ENCODE data around the gene PPFIA3. TPM values are rescaled to one million over a fixed set of nuclear protein-coding genes. Genes with fewer than 3 reads are reported as not detected.

Gene PPFIA3
- total RNA-seq, 1 experiment from 2014 or later: 19.1 TPM

DNA sequence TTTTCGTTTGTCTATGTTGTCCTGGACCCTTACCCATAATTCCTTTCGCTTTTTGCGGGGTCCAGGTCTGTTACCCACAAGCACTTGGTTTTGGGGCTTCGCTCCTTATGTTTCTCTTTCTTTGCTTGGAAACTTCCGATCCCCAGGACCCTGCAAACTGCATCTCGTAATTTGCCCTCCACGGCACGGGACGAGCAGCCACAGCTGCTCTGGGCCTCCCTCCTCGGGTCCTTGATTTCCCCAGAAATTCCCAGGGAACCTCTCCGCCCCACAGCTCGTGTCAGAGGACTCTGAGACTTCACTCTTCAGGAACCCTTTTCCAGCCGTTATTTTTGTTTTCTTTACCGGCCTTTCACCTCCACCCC lies 33.5 kb upstream of the PPFIA3 start:
- H3K79me2 ChIP-seq (ENCODE audit: insufficient read depth, low read length): peaks cover 30% of the 10 kb centered on the region
- peak overlapping the region; percentile 88; the same call in 1 of the 2 replicates for H3K14ac ChIP-seq (ENCODE audit: insufficient read depth, low read length)
- H3K4me2 ChIP-seq (ENCODE audit: insufficient read depth, insufficient read length, low read length): peak overlapping the region; percentile 90
- peaks cover 3% of the 10 kb centered on the region in 2 experiments; a peak in 3 of 5 replicates for H3K9me3 Mint-ChIP-seq
- H3K27me3 Mint-ChIP-seq (ENCODE audit: low read depth): peaks cover 14% of the 10 kb centered on the region
- no peak overlapping the region for H4K91ac ChIP-seq (ENCODE audit: insufficient read length, low read depth, low read length)
- peak overlapping the region; percentile 95 to 98 for H3K4me3 Mint-ChIP-seq
- H4K20me1 ChIP-seq (ENCODE audit: control insufficient read depth, insufficient read depth, insufficient read length): no peaks in the 10 kb centered on the region
- H3K18ac ChIP-seq (ENCODE audit: insufficient read length, low read depth, low read length): peak overlapping the region; percentile 80
- peaks cover 12 to 20% of the 10 kb centered on the region in 2 experiments for H3K4me1 Mint-ChIP-seq
- no peak overlapping the region for H2BK15ac ChIP-seq (ENCODE audit: low read depth, low read length)
- no peak overlapping the region for H2AK5ac ChIP-seq (ENCODE audit: insufficient read length, low read length)
- peaks cover 7% of the 10 kb centered on the region for H3K23me2 ChIP-seq (ENCODE audit: insufficient read length, low read depth, low read length, poor library complexity, severe bottlenecking)
- TF ChIP-seq CTCF (conservative IDR thresholded peaks at IDR 0.05): no peak
- no peak overlapping the region for H2BK20ac ChIP-seq (ENCODE audit: low read depth, low read length, poor library complexity, severe bottlenecking)
- H3K23ac ChIP-seq (ENCODE audit: insufficient read length, low read depth, low read length): no peak overlapping the region
- H2BK12ac ChIP-seq (ENCODE audit: insufficient read length, low read depth, low read length): no peak overlapping the region
- peaks cover 6% of the 10 kb centered on the region for H3K79me1 ChIP-seq (ENCODE audit: insufficient read depth, low read depth, low read length, poor library complexity, severe bottlenecking)
- no peak overlapping the region for H4K8ac ChIP-seq (replicated peaks; ENCODE audit: insufficient read length, low read depth, low read length)
- peaks cover 2% of the 10 kb centered on the region; the same call in 1 of the 2 replicates for H3K4me1 ChIP-seq (ENCODE audit: insufficient read depth, low read length)
- peak overlapping the region; percentile 89 for H3K9ac ChIP-seq (ENCODE audit: extremely low read depth, insufficient read length, low read length)
- no peak for DNase-seq
- H3K4ac ChIP-seq (ENCODE audit: low read depth, low read length): no peak overlapping the region; the same call in 1 of the 2 replicates
- no peak overlapping the region for H3K56ac ChIP-seq (ENCODE audit: insufficient read length, low read depth, low read length)
- H3T11ph ChIP-seq (ENCODE audit: low read length): no peak overlapping the region
- no CpG with 5 or more reads among the region's 14 CpGs for WGBS (ENCODE audit: extremely low coverage, insufficient read length, low lambda C conversion rate)
- no peak overlapping the region for H2AFZ ChIP-seq (ENCODE audit: low read length)
- H2BK120ac ChIP-seq (ENCODE audit: low read depth, low read length, poor library complexity, severe bottlenecking): no peak overlapping the region
- H4K5ac ChIP-seq (ENCODE audit: insufficient read length, low read depth, low read length): no peak overlapping the region
- H3K27ac Mint-ChIP-seq: peak overlapping the region; percentile 87 to 99 (median 98)
- no peak overlapping the region for H3K27ac ChIP-seq (ENCODE audit: insufficient read length, low read depth, low read length)
- peaks cover 34 to 45% (median 41%) of the 10 kb centered on the region in 3 experiments for H3K36me3 Mint-ChIP-seq (ENCODE audit: insufficient read depth in 1 of 3, low read depth in 3 of 3)
- no peaks in the 10 kb centered on the region for H3K9me3 ChIP-seq (ENCODE audit: control insufficient read depth, low read depth, low read length)
- no peak overlapping the region for H2BK5ac ChIP-seq (ENCODE audit: insufficient read length, low read length)
- H3K27me3 ChIP-seq (ENCODE audit: insufficient read depth, low read length): no peaks in the 10 kb centered on the region
